ENCODE measurements around the gene DNAJC5. TPM values are rescaled to one million over a fixed set of nuclear protein-coding genes. Genes with fewer than 3 reads are reported as not detected.
A peak's percentile ranks its signal among the peaks of the same experiment; 100 is the strongest.

DNAJC5 gene
- total RNA-seq, 1 experiment from 2014 or later, result 48.5 TPM

- Histone ChIP-seq H3K27me3 (replicated peaks) (peaks cover 6% of the 10 kb centered on the region; the same call in 1 of the 2 replicates), H3K9me3 (replicated peaks) (no peaks in the 10 kb centered on the region), H3K4me1 (replicated peaks) (peaks cover 54% of the 10 kb centered on the region), H3K4me3 (no peak overlapping the region), H3K36me3 (peaks cover under 1% of the 10 kb centered on the region; the same call in 1 of the 2 replicates), H3K27ac (no peak overlapping the region)
- no peak for DNase-seq (ENCODE audit: low read depth in 1 of 2, low spot score in 2 of 2)
Observed at GRCh38 chr20:63976980-63977738, 82.2 kb downstream of the DNAJC5 start.

GRCh38 chr20:63977739-63978276 is 82.9 kb downstream of the DNAJC5 start:
- H3K4me1 ChIP-seq (replicated peaks), result peaks cover 54% of the 10 kb centered on the region
- DNase-seq (ENCODE audit: low read depth in 1 of 2, low spot score in 2 of 2), result peak in 1 of 2 experiments; percentile 67
- no peak overlapping the region for H3K4me3 ChIP-seq
- peaks cover 6% of the 10 kb centered on the region; the same call in 1 of the 2 replicates for H3K27me3 ChIP-seq (replicated peaks)
- no peak overlapping the region for H3K27ac ChIP-seq
- no peaks in the 10 kb centered on the region for H3K9me3 ChIP-seq (replicated peaks)
- H3K36me3 ChIP-seq, result peaks cover 7% of the 10 kb centered on the region

- H3K27ac ChIP-seq, result no peak overlapping the region
- peaks cover 52% of the 10 kb centered on the region for H3K4me1 ChIP-seq (replicated peaks)
- peak overlapping the region; percentile 19; the same call in 1 of the 2 replicates for H3K4me3 ChIP-seq
- no peaks in the 10 kb centered on the region for H3K9me3 ChIP-seq (replicated peaks)
- peak in 1 of 2 experiments; percentile 63 for DNase-seq (ENCODE audit: low read depth in 1 of 2, low spot score in 2 of 2)
- peaks cover 6% of the 10 kb centered on the region; the same call in 1 of the 2 replicates for H3K27me3 ChIP-seq (replicated peaks)
- H3K36me3 ChIP-seq, result peaks cover 11% of the 10 kb centered on the region
Observed at GRCh38 chr20:63978319-63979228, 83.6 kb downstream of the DNAJC5 start.

DNA sequence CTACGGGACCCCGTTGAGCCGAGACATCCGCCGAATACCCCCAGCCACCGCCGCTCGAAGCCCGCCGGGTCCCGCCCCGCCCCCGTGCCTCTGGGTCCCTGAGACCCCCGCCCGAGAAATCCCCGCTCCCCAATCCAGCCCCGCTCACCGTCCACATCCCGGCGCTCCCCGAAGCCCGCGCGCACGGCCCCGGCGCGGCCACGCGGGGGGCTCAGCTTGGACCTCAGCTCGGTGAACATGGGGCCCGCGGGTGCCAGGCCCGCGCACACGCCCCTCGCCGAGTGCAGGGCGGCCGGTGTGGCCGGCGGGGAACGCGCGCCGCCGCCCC is 84.3 kb downstream of the DNAJC5 start:
- Histone ChIP-seq H3K27ac (no peak overlapping the region), H3K9me3 (replicated peaks) (no peaks in the 10 kb centered on the region)

DNA sequence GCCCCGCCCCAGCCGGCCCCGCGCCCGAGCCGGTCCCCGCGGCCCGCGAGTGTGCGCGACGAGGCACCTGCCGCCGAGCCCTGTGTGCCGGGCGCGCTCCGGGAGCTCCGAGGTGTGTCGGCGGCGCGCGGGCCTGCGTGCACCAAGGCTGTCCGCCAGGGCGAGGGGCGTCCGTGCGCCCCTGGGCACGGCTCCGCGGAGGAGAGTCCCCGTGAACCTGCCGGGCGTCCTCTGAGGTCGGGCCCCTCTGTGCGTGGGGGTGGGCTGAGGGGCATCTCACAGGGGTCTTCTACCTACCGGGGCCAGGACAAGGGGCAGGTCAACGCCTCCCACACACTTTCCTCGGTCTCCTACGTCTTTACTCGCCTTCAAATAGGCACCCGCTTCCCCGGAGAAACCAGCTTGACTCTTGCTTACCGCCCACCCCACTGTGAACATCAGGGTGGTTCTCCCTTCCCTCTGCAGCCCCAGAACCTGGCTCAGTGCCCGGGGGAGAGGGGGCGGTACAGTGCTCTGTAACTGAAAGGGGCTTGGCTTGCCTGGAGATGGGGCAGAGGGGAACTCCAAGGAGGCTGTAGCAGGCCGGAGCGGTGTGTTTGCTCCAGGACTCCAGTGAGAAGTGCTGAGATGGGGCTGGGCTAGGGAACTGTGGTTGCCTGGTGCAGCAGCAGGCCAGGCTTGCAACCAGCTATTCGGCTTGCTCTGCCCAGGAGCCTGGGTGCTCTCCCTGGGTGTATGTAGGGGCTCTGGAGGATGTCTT is 84.8 kb downstream of the DNAJC5 start, which contains the start of gene SAMD10:
TSS of gene SAMD10 (minus strand) at position 86 of the 760 bp plus-strand sequence. CDS start 175 bp downstream, outside the sequence.
- peaks cover 42% of the 10 kb centered on the region for H3K4me1 ChIP-seq (replicated peaks)
- peak within 1 kb of the TSS; percentile 61 for H3K4me3 ChIP-seq
- no peak within 1 kb of the TSS for H3K27ac ChIP-seq
- peak in 1 of 2 experiments; percentile 49 for DNase-seq (ENCODE audit: low read depth in 1 of 2, low spot score in 2 of 2)
- peaks cover 6% of the 10 kb centered on the region; the same call in 1 of the 2 replicates for H3K27me3 ChIP-seq (replicated peaks)
- peaks cover 20% of the 10 kb centered on the region for H3K36me3 ChIP-seq
- H3K9me3 ChIP-seq (replicated peaks), result no peaks in the 10 kb centered on the region

More for the DNA sequence above, 84.3 kb downstream of the DNAJC5 start:
- H3K4me3 ChIP-seq, result peak overlapping the region; percentile 19
- H3K4me1 ChIP-seq (replicated peaks), result peaks cover 47% of the 10 kb centered on the region
- H3K27me3 ChIP-seq (replicated peaks), result peaks cover 6% of the 10 kb centered on the region; the same call in 1 of the 2 replicates
- peaks cover 16% of the 10 kb centered on the region for H3K36me3 ChIP-seq
- no peak for DNase-seq (ENCODE audit: low read depth in 1 of 2, low spot score in 2 of 2)

DNA sequence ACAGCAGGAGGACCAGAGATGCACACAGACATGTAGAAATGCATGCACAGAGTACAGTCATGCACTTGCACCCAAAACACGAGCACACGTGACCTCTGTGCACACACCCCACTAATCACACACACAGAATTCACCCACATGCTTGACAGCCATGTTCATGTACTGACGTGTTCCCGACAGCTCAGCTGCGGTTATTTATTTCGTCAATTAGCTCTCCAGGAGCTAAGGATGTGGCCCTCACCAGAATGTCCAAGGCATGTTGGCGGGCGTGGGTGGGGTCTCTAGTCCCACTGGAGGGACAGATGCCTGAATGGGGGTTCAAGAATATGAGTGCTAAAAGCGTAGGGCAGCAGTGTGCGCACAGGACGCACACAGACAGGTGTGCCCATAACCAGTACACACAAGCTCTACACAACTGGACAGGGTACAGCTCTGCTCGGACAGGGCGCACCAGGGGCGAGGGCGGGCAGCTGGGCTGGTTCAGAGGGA is 85.4 kb downstream of the DNAJC5 start:
- Histone ChIP-seq H3K9me3 (replicated peaks) (no peaks in the 10 kb centered on the region), H3K4me3 (peak overlapping the region; percentile 61), H3K36me3 (peaks cover 26% of the 10 kb centered on the region), H3K27ac (no peak overlapping the region), H3K4me1 (replicated peaks) (peaks cover 35% of the 10 kb centered on the region), H3K27me3 (replicated peaks) (peaks cover 6% of the 10 kb centered on the region; the same call in 1 of the 2 replicates)
- DNase-seq (ENCODE audit: low read depth in 1 of 2, low spot score in 2 of 2), result no peak

DNA sequence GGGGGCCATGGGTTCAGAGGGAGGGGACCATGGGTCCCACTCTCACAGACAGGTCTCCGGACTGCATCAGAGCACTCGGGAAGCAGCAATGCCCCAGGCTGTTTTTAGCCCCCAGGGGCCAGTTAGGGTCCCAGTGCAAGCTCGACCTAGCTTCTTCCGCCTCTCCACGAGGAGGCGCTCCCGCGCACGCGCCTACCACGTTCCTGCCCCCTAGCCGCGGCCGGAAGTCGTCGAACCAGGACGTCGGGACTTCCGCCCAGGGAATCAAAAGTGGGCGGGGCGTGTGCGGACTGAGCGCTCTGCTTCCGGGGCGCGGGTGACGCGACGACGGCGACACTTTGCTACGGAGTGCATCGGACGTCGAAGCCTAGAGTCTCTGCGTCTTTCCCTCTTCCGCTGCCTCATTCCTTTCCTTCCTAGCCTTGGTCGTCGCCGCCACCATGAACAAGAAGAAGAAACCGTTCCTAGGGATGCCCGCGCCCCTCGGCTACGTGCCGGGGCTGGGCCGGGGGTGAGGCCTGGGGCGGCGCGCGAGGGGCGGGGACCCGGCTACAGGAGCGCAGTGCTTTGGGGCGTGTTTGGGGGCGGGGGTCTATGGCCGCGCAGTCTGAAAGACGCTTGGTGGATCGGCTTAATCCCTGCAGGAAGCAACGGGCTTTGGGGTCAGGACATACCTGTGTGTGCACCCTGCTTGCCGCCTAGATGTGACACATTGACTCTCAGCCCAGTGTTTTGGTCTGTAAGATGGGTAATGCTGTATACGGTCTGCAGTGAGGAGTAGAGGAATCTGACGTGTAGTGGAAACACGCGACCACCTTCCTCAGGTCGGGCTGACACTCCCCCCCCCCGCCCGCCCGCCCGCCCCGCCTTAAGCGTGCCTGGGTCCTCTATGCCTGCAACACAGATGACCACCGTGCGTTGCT is 86.1 kb downstream of the DNAJC5 start, which contains the start of gene PRPF6:
TSS of gene PRPF6 (plus strand) at position 327 of the 923 bp plus-strand sequence. CDS start at position 441, 114 bp downstream.
- H3K27ac ChIP-seq, result 0 out of 2 replicates have a peak within 1 kb of the TSS, but pooled peaks have one; percentile 3
- peaks cover 6% of the 10 kb centered on the region; the same call in 1 of the 2 replicates for H3K27me3 ChIP-seq (replicated peaks)
- H3K4me1 ChIP-seq (replicated peaks), result peaks cover 35% of the 10 kb centered on the region
- H3K9me3 ChIP-seq (replicated peaks), result no peaks in the 10 kb centered on the region
- H3K4me3 ChIP-seq, result peak within 1 kb of the TSS; percentile 61
- DNase-seq (ENCODE audit: low read depth in 1 of 2, low spot score in 2 of 2), result peak; percentile 86 to 96
- H3K36me3 ChIP-seq, result peaks cover 33% of the 10 kb centered on the region

- peaks cover 29% of the 10 kb centered on the region for H3K4me1 ChIP-seq (replicated peaks)
- H3K36me3 ChIP-seq, result peaks cover 52% of the 10 kb centered on the region
- no peaks in the 10 kb centered on the region for H3K9me3 ChIP-seq (replicated peaks)
Observed at GRCh38 chr20:63982937-63983336, 88.0 kb downstream of the DNAJC5 start.

More at GRCh38 chr20:63982937-63983336, 88.0 kb downstream of the DNAJC5 start:
- no peak for DNase-seq (ENCODE audit: low read depth in 1 of 2, low spot score in 2 of 2)
- H3K27ac ChIP-seq, result no peak overlapping the region
- peaks cover 6% of the 10 kb centered on the region; the same call in 1 of the 2 replicates for H3K27me3 ChIP-seq (replicated peaks)
- H3K4me3 ChIP-seq, result no peak overlapping the region

Other genes starting within 250 kb of the DNAJC5 start
- gene STMN3, start 241.7 kb upstream of the DNAJC5 start, total RNA-seq (2014; rRNA removed; shearing (Covaris generic)), result 1.3 and 4.6 TPM in 2 replicates
- gene RTEL1, start 236.8 kb upstream of the DNAJC5 start, total RNA-seq (2014; rRNA removed; shearing (Covaris generic)), result 8.4 and 11.0 TPM in 2 replicates
- 1.9 TPM in 1 of 2 replicates, not detected in the other for gene TNFRSF6B, start 198.5 kb upstream of the DNAJC5 start, total RNA-seq (2014; rRNA removed; shearing (Covaris generic))
- 49.1 and 67.6 TPM in 2 replicates for gene ARFRP1, start 187.2 kb upstream of the DNAJC5 start, total RNA-seq (2014; rRNA removed; shearing (Covaris generic))
- gene ZGPAT, start 187.1 kb upstream of the DNAJC5 start, total RNA-seq (2014; rRNA removed; shearing (Covaris generic)), result 22.8 and 43.9 TPM in 2 replicates
- gene LIME1, start 158.5 kb upstream of the DNAJC5 start, total RNA-seq (2014; rRNA removed; shearing (Covaris generic)), result 10.2 and 38.5 TPM in 2 replicates
- 66.9 and 95.6 TPM in 2 replicates for gene SLC2A4RG, start 155.3 kb upstream of the DNAJC5 start, total RNA-seq (2014; rRNA removed; shearing (Covaris generic))
- 2.4 and 3.8 TPM in 2 replicates for gene ZBTB46, start 63.9 kb upstream of the DNAJC5 start, total RNA-seq (2014; rRNA removed; shearing (Covaris generic))
- not detected in 2 replicates for gene ABHD16B, start 33.6 kb upstream of the DNAJC5 start, total RNA-seq (2014; rRNA removed; shearing (Covaris generic))
- 76.4 and 101 TPM in 2 replicates for gene TPD52L2, start 29.9 kb upstream of the DNAJC5 start, total RNA-seq (2014; rRNA removed; shearing (Covaris generic))
- gene UCKL1, start 61.3 kb downstream of the DNAJC5 start, total RNA-seq (2014; rRNA removed; shearing (Covaris generic)), result 10.3 and 22.7 TPM in 2 replicates
- gene ZNF512B, start 74.8 kb downstream of the DNAJC5 start, total RNA-seq (2014; rRNA removed; shearing (Covaris generic)), result 10.9 and 14.3 TPM in 2 replicates
- 0.41 and 0.47 TPM in 2 replicates for gene SAMD10, start 84.5 kb downstream of the DNAJC5 start, total RNA-seq (2014; rRNA removed; shearing (Covaris generic))
- 72.1 and 76.6 TPM in 2 replicates for gene PRPF6, start 86.0 kb downstream of the DNAJC5 start, total RNA-seq (2014; rRNA removed; shearing (Covaris generic))
- 0.24 and 0.94 TPM in 2 replicates for gene C20orf204, start 141.1 kb downstream of the DNAJC5 start, total RNA-seq (2014; rRNA removed; shearing (Covaris generic))
- gene SOX18, start 154.5 kb downstream of the DNAJC5 start, total RNA-seq (2014; rRNA removed; shearing (Covaris generic)), result 61.7 and 70.0 TPM in 2 replicates
- gene TCEA2, start 168.1 kb downstream of the DNAJC5 start, total RNA-seq (2014; rRNA removed; shearing (Covaris generic)), result 120 and 139 TPM in 2 replicates
- gene RGS19, start 184.4 kb downstream of the DNAJC5 start, total RNA-seq (2014; rRNA removed; shearing (Covaris generic)), result 18.5 and 21.3 TPM in 2 replicates
- 0.09 and 0.16 TPM in 2 replicates for gene OPRL1, start 185.0 kb downstream of the DNAJC5 start, total RNA-seq (2014; rRNA removed; shearing (Covaris generic))
- 0.24 and 6.6 TPM in 2 replicates for gene LKAAEAR1, start 189.3 kb downstream of the DNAJC5 start, total RNA-seq (2014; rRNA removed; shearing (Covaris generic))
- gene NPBWR2, start 212.4 kb downstream of the DNAJC5 start, total RNA-seq (2014; rRNA removed; shearing (Covaris generic)), result not detected in 2 replicates

Data from SJSA1 (cell line).